MM.1S (cell line): ENCODE data around the gene CLCN4.

Experiments used
- EZH2 ChIP-seq: fragments of 300-600 bp; sonication (generic); optimal IDR thresholded peaks from 2 replicates; pipeline ENCODE3; 2017; ENCODE audit warnings: low read depth, mild to moderate bottlenecking, antibody characterized with exemption, low read length, mixed read lengths
- TF ChIP-seq, protein P1 (sequence below): fragments of 300-600 bp; sonication (generic); IDR thresholded peaks from 2 replicates; pipeline ENCODE4 v1.5.1; 2016; ENCODE audit warnings: antibody characterized with exemption, low read length, mixed read lengths

GRCh38 chrX:10184411-10184810, 27.6 kb downstream of the CLCN4 start:
- TF ChIP-seq EZH2 = no peak
- TF ChIP-seq, protein P1, sequence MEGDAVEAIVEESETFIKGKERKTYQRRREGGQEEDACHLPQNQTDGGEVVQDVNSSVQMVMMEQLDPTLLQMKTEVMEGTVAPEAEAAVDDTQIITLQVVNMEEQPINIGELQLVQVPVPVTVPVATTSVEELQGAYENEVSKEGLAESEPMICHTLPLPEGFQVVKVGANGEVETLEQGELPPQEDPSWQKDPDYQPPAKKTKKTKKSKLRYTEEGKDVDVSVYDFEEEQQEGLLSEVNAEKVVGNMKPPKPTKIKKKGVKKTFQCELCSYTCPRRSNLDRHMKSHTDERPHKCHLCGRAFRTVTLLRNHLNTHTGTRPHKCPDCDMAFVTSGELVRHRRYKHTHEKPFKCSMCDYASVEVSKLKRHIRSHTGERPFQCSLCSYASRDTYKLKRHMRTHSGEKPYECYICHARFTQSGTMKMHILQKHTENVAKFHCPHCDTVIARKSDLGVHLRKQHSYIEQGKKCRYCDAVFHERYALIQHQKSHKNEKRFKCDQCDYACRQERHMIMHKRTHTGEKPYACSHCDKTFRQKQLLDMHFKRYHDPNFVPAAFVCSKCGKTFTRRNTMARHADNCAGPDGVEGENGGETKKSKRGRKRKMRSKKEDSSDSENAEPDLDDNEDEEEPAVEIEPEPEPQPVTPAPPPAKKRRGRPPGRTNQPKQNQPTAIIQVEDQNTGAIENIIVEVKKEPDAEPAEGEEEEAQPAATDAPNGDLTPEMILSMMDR = no peak
